ENCODE measurements around the gene TRPM7.

Gene TRPM7

DNA sequence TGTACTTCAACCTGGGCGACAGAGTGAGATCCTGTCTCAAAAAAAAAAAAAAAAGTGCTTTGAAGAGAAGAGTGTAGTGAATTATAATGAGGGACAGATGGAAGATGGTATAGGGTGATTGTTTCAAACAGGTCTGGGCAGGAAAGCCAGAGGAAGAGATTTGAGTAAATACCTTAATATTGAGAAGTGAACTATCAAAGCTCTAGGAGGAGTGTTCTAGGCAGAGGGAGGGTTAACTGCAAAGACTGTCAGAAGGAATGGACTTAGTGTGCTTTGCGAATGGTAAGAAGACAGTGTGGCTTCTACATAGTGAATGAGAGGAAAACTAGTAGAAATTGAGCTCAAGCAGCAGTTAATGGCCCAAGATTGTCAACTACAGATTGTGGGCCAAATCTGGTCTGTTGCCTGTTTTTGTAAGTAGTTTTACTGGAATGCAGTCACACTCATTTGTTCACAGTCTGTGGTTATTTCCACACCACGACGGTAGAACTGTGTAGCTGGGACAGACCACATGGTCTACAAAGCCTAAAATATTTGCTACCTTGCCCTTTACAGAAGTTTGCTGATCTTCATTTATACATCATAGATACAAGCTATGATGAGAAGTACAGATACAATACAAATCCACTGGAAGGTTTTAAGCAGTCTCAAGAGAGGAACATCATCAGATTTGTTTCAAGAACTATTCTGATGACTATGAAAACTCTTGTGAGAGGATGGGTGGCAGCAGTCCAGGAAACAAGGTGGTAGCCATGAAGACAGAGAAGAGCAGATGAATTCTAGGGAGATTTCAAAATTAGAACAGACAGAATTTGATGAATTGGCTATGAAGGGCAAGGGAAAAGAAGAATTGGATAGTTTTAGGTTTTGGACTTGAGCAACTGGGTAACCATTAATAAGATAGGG is 123.6 kb downstream of the TRPM7 start:
- peak; percentile 20 for DNase-seq

DNA sequence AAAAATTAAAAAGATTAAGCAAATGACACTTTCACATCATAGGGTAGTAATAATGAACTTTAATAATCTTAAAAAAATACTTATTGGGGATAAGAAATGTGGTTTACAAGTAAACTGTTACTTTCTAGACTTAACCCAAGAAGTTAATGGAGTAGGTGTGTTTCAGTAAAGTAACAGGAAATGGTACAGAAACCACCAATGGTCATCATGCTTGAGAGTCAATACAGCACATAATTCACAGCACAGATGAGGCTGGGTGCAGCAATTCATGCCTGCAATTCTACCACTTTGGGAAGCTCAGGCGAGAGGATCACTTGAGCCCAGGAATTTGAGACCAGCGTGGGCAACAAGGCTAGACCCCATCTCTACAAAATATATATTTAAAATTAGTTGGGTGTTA is 128.6 kb downstream of the TRPM7 start:
- DNase-seq = no peak

GRCh38 chr15:50556642-50557371 is 129.8 kb downstream of the TRPM7 start:
- DNase-seq = no peak

GRCh38 chr15:50552238-50552637 is 134.4 kb downstream of the TRPM7 start:
- DNase-seq = no peak

DNA sequence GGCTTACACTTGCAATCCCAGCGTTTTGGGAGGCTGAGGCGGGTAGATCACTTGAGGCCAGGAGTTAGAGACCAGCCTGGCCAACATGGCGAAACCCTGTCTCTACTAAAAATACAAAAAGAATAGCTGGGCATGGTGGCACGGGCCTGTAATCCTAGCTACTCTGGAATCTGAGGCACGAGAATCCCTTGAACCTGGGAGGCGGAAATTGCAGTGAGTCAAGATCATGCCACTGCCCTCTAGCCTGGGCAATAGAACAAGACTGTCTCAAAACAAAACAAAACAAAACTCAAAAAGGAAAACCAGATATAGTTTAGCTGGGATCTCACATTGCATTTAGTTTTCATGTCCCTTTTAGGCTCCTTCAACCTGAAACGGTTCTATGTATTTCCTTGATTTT is 137.3 kb downstream of the TRPM7 start:
- no peak for DNase-seq

DNA sequence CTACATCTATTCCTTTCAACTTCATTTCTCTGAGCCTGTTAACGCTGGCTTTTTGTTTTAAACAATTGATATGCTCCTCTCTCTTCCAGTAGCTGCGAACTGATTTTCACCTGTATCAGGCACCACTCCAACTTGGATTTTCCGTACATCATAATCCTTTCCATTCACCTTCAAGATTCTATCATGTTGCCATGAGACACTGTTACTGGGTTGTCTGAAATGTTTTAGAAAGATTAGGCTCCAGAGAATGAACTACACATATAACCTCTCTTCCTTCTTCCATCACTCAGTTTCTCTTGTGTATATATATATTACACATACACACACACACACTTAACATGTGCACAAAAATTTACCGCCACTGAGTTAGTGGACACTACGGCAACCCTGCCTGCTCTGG is 140.0 kb downstream of the TRPM7 start, which contains the start of gene USP50:
USP50 (minus strand) TSS at position 101 of the 400 bp plus-strand sequence. CDS start 141 bp downstream, outside the sequence.
- DNase-seq = no peak

DNA sequence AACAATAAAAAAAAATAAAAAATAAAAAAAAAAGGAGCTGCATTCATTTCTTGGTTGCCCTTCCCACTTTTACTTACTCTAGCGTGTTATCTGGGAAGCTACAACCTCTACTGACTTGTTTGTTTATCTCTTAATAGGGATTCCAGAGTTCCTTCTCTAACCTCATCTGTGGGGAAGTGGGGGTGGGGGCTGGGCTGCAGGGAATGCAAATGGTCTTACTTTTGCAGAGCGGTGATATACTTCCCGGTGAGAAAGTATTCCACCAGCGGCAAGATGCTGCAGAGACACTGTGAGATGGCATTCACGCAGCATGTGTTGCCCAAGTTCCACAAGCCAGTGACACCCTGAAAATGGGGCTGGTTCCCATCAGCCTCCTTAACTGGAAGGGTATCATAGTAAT is 142.2 kb downstream of the TRPM7 start:
- DNase-seq = peak; percentile 20

DNA sequence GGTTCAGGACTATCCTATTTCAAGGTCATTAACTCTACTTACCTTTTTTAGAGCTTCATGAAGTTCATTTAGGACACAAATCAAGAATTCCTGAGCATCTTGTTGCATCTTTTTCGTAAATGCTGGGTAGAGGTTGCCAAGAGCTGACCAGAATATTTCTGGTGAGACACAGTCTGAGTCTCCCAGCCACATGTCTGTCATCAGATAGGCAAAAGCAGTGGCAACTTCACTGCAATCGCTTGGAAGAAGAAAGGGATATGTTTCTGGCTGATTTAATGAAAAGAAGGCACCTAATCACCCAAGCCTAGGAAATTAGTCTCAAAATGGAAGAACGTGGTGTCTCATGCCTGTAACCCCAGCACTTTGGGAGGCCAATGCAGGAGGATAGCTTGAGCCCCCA is 143.0 kb downstream of the TRPM7 start:
- no peak for DNase-seq

DNA sequence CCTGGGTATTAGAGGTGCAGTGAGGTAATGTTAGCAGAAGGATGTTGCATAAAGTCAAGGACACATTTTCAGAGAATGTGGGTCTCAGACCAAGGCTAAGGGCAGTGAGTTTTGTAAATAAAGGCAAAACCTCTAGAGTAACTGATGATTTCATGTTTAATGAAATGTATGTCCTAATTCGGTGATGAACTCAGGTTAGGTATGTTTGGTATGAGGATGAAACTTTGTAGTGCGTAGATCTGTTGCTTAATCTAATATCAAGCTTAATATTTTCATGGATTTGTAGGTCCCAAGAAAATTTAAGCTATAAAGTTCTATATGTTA is 143.7 kb downstream of the TRPM7 start:
- no peak for DNase-seq

GRCh38 chr15:50531766-50532165 is 154.8 kb downstream of the TRPM7 start:
- no peak for DNase-seq

DNA sequence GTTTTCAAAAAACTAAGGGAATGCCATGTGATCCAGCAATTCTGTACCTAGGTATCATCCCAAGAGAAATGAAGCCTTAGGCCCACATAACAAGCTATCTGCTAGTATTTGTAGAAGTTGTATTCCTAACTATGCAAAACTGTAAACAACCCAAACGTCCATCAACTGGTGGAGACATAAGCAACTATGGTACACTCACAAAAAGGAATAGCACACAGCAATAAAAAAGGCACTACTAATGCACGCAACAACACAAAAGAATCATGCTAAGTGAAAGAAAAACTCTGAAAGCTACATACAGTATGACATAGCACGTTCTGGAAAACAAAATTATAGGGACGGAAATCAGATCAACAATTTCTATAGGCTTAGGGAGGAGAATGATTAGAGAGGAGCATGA is 155.4 kb downstream of the TRPM7 start:
- no peak for DNase-seq

DNA sequence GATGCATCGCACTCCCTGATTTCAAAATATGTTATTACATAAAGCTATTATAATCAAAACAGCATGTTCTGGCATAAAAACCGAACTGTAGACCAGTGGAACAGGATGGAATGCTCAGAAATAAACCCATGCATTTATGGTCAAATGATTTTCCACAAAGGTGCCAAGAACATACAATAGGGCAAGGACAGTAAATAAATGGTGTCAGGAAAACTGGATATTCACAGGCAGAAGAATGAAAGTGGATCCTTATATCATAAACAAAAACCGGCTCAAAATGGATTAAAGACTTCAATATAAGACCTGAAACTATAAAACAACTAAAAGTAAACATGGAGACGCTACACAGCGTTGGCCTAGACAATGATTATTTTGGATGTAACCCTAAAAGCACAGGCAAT is 162.7 kb downstream of the TRPM7 start:
- no peak for DNase-seq

GRCh38 chr15:50519740-50520425 is 166.7 kb downstream of the TRPM7 start:
- DNase-seq = no peak

- no peak for DNase-seq
Measured at GRCh38 chr15:50513001-50513400, 173.6 kb downstream of the TRPM7 start.

Data from hematopoietic multipotent progenitor cell treated with erythropoietin and hydrocortisone succinate and interleukin-3 and kit ligand, for 4 days (in vitro differentiated cells).